GM06990 (cell line): ENCODE measurements around the gene GRM3.

Experiments
- DNase-seq: peaks from one replicate; pipeline ENCODE4 v3.0.0-alpha.2; 2011; ENCODE audit not compliant: insufficient read length; ENCODE audit errors: extremely low read depth
- H3K27me3 ChIP-seq: replicated peaks from 2 replicates; pipeline ENCODE4 v1.6.0; 2011; ENCODE audit warnings: low read length; ENCODE audit not compliant: control insufficient read depth, insufficient read depth
- H3K36me3 ChIP-seq: 2 replicates; pipeline ENCODE4 v1.5.1; 2011; ENCODE audit warnings: low read length; ENCODE audit not compliant: control insufficient read depth, insufficient read depth
- H3K4me3 ChIP-seq: replicated peaks from 2 replicates; pipeline ENCODE4 v1.5.1; 2011; ENCODE audit warnings: low read depth, mild to moderate bottlenecking, control low read depth, low read length
- TF ChIP-seq, protein P1 (sequence below): IDR thresholded peaks from 2 replicates; pipeline ENCODE4 v1.5.1; 2011; ENCODE audit warnings: low read length, control low read depth, mild to moderate bottlenecking, inconsistent platforms; ENCODE audit not compliant: insufficient read depth, poor library complexity, severe bottlenecking

Gene GRM3

DNA sequence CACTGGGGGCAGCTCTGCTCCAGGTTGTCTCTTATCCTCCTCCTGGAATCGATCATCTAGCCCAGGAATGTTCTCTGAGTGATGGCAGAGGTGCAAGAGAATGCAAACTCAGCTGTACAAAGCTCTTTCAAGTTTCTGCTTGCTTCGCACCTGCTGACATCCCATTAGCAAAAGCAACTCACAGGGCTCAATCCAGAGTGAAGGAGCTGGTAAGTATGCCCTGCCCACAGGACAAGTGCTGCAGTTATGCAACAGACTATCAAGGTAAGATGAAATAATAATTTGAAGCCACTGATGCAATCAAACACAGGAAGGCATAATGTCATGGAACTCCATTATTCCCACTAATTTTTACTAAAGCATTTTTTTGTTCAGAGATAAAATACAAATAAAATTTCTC is 122.2 kb downstream of the GRM3 start:
- H3K36me3 ChIP-seq, result no peaks in the 10 kb centered on the region
- no peaks in the 10 kb centered on the region for H3K27me3 ChIP-seq
- TF ChIP-seq, protein P1, sequence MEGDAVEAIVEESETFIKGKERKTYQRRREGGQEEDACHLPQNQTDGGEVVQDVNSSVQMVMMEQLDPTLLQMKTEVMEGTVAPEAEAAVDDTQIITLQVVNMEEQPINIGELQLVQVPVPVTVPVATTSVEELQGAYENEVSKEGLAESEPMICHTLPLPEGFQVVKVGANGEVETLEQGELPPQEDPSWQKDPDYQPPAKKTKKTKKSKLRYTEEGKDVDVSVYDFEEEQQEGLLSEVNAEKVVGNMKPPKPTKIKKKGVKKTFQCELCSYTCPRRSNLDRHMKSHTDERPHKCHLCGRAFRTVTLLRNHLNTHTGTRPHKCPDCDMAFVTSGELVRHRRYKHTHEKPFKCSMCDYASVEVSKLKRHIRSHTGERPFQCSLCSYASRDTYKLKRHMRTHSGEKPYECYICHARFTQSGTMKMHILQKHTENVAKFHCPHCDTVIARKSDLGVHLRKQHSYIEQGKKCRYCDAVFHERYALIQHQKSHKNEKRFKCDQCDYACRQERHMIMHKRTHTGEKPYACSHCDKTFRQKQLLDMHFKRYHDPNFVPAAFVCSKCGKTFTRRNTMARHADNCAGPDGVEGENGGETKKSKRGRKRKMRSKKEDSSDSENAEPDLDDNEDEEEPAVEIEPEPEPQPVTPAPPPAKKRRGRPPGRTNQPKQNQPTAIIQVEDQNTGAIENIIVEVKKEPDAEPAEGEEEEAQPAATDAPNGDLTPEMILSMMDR, result no peak
- no peak overlapping the region for H3K4me3 ChIP-seq
- DNase-seq, result no peak

DNA sequence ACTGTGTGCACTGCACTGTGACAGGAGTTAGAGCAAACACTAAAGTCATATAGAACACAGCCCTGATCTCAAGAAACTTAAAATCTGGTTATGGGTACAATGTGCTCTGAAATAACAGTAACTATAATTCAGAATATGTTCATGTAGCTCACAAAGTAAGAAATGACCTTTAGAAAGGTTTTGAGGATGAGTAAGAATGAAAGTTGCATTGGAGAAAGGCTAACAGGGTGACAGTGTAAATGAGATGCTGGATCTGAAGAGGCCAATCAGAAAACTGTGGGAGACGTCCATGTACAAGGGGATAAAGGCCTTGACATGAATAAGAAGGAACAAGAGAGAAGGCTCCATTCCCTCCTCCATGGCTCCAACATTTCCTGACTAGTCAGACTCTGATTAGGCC is 124.7 kb downstream of the GRM3 start:
- TF ChIP-seq, protein P1, result no peak
- DNase-seq, result no peak
- no peaks in the 10 kb centered on the region for H3K36me3 ChIP-seq
- no peak overlapping the region for H3K4me3 ChIP-seq
- H3K27me3 ChIP-seq, result no peaks in the 10 kb centered on the region

DNA sequence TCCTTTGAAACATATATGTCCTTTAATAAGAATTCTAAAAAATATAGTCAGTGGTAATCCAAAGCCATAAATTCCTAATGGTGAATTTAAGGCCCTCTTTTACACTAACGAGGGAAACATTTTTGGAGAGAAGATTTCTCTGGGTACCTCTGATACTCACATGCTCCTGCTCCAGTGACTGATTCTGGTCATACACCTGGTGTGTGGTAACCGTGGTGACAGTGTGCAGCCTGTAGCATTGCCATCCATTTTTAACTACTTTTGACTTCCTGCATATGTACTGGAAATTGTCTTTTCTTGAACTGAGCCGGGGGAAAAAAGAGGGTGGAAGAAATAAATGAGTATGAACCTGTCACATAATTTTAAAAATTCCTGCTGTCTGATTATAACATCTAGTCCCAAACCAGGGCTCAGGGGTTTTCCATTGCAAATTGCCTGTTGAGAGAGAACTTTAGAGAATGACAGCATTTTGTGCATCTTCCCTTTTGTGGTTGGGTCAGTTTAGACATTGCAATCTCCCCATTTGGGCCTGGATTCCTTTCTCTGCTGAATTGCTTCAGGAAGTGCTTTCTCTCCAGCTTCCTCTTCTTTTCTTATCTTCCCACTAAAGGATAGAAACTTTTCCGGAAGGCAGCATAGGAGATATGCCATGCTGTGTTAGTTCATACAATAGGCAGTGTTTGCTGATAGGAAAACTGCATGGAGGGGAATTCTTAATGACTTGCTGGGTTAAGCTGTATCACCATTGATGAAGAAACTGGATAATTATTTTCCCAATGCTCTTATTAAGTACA is 125.5 kb downstream of the GRM3 start:
- H3K27me3 ChIP-seq, result no peaks in the 10 kb centered on the region
- H3K36me3 ChIP-seq, result no peaks in the 10 kb centered on the region
- peak; percentile 18 for DNase-seq
- TF ChIP-seq, protein P1, result no peak
- H3K4me3 ChIP-seq, result no peak overlapping the region

DNA sequence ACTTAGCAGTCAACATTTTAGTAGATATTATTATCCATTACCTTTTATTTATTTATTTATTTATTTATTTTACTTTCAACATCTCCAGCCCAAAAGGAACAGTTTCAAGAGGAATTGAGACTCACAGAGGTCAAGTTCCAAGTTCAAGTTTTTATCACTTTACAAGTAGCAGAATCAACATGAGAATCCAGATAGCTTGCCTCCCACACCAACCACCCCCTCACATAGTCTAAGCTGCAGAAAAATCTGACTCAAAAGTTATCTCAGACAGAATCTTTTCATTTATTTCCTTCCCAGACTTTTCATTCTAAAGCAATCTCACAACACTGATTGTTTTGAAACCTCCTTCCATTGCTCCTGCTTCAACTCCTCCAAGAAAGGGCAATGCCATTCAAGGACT is 129.6 kb downstream of the GRM3 start:
- no peaks in the 10 kb centered on the region for H3K36me3 ChIP-seq
- no peaks in the 10 kb centered on the region for H3K27me3 ChIP-seq
- DNase-seq, result no peak
- TF ChIP-seq, protein P1, result no peak
- H3K4me3 ChIP-seq, result no peak overlapping the region

DNA sequence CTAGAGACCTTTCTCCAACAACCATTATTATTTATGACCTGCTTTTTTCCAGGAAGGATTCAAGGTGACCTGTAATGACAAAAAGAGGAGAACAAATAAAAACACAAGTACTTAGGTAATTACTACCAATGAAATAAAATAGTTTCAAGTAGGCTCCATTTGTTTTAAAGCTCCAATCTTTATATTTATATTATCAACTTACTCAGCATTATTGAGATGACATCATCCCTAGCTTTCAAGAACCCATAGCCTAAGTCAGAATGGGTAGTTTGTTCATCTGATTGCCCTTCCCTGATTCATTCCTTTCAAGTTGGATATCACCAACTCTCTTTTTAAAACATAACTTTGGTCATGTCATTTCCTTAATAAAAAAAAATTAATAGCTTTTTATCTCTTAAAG is 131.5 kb downstream of the GRM3 start:
- TF ChIP-seq, protein P1, result no peak
- no peak for DNase-seq
- Histone ChIP-seq H3K4me3 (no peak overlapping the region), H3K27me3 (no peaks in the 10 kb centered on the region), H3K36me3 (no peaks in the 10 kb centered on the region)

DNA sequence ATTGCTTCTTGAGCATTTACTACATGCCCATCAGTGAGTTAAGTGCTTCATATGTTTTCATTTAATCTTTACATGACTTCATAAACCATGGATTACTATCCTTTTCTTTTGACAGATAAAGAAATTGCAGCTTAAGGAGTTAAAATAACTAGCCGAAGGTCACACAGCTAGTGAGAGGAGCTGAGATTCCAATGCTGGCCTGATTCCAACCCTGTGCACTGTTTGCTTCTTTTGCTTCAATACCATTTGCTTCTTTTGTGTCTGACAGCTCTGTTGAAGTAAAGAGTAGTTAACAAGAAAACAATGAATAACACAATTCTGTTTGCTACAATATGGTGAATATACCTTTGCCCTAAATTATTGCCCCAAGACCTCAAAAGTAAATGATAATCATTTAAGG is 132.4 kb downstream of the GRM3 start:
- DNase-seq, result no peak
- Histone ChIP-seq H3K27me3 (no peaks in the 10 kb centered on the region), H3K4me3 (no peak overlapping the region), H3K36me3 (no peaks in the 10 kb centered on the region)
- TF ChIP-seq, protein P1, result no peak
